SK-N-MC (cell line): ENCODE results near the gene FRAT2.

Experiments used
- EZH2 ChIP-seq: fragments of 200-600 bp; sonication (generic); IDR thresholded peaks from one replicate; pipeline ENCODE4 v1.6.1; 2017; ENCODE audit warnings: antibody characterized with exemption
- FOXP2 ChIP-seq: optimal IDR thresholded peaks from 2 replicates; pipeline ENCODE3; 2011; ENCODE audit warnings: mild to moderate bottlenecking, moderate library complexity; ENCODE audit not compliant: insufficient read depth; ENCODE audit errors: extremely low read length, control extremely low read depth
- POLR2AphosphoS5 ChIP-seq: IDR thresholded peaks from 2 replicates; pipeline ENCODE4 v1.6.1; 2012; ENCODE audit warnings: mild to moderate bottlenecking, low read depth, low read length, borderline replicate concordance

GRCh38 chr10:97312897-97313296, 21.6 kb downstream of the FRAT2 start:
- TF ChIP-seq EZH2: no peak
- no peak for TF ChIP-seq POLR2AphosphoS5
- no peak for TF ChIP-seq FOXP2
